ENCODE data around the gene LACTB. TPM values are rescaled to one million over a fixed set of nuclear protein-coding genes. Genes with fewer than 3 reads are reported as not detected.

Gene LACTB, protein sequence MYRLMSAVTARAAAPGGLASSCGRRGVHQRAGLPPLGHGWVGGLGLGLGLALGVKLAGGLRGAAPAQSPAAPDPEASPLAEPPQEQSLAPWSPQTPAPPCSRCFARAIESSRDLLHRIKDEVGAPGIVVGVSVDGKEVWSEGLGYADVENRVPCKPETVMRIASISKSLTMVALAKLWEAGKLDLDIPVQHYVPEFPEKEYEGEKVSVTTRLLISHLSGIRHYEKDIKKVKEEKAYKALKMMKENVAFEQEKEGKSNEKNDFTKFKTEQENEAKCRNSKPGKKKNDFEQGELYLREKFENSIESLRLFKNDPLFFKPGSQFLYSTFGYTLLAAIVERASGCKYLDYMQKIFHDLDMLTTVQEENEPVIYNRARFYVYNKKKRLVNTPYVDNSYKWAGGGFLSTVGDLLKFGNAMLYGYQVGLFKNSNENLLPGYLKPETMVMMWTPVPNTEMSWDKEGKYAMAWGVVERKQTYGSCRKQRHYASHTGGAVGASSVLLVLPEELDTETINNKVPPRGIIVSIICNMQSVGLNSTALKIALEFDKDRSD
- total RNA-seq: 28.8 and 31.8 TPM in 2 replicates

DNA sequence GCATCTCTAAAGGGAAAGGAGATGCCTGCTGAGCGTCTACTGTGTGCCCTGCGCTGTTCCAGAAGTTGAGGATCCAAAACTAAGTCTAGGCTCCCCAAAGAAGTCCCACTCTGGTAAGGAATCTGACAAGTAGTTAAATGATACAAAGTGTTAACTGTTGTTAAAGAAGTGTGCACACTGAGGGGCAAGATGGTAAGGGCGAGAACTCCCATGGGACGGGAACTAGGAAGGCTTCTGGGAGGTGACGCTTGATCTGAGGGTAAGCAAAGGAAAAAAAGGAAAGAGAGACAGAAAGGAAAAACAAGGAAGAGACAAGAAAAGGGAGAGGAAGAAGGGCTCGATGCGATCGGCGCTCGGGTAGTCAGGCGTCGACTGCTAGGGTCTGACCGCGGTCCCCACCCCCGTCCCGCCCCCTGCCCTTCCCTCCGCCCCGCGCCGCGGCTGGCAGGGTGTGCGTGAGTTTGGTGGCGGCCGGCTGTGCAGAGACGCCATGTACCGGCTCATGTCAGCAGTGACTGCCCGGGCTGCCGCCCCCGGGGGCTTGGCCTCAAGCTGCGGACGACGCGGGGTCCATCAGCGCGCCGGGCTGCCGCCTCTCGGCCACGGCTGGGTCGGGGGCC lies at the start of gene LACTB:
LACTB (plus strand) TSS at position 480 of the 620 bp plus-strand sequence; CDS start at position 491, 11 bp downstream.

DNA sequence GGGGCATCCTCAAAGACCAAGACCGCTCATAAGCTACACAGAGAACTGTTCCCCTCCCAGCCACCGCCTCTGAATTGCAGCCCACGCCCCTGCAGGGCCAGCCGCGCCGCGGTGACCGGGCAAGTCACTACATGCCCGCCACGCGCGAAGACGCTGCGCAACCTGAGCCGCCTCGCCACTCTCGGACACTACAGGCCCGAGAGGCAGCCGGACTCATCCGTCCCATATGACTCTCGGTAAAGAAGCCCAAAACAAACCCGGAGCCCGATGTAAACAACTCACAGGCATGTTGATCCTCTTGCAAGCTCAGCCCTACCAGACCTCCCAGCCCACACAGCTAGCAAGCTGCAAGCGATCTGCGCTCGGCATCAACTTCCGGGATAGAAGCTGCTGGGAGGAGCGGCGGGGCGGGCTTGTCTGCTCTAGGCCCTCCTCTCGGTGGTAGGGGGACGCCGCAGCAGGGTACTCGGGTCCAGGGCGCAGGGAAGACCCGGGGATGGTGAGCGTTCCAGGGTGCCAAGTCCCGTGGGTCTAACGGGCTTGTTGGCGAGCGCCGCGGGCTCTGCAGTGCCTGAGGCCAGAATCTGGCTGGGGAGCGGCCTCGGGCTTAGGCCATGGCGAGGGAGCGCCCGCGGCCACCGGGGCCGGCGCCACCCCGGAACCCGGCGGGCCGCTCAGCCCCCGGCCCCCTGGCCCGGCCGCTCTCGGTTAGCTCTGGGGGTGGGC lies 35.6 kb downstream of the LACTB start, which contains the start of gene RPS27L:
RPS27L (minus strand) TSS at position 360 of the 726 bp plus-strand sequence; CDS start at position 288, 72 bp downstream.

DNA sequence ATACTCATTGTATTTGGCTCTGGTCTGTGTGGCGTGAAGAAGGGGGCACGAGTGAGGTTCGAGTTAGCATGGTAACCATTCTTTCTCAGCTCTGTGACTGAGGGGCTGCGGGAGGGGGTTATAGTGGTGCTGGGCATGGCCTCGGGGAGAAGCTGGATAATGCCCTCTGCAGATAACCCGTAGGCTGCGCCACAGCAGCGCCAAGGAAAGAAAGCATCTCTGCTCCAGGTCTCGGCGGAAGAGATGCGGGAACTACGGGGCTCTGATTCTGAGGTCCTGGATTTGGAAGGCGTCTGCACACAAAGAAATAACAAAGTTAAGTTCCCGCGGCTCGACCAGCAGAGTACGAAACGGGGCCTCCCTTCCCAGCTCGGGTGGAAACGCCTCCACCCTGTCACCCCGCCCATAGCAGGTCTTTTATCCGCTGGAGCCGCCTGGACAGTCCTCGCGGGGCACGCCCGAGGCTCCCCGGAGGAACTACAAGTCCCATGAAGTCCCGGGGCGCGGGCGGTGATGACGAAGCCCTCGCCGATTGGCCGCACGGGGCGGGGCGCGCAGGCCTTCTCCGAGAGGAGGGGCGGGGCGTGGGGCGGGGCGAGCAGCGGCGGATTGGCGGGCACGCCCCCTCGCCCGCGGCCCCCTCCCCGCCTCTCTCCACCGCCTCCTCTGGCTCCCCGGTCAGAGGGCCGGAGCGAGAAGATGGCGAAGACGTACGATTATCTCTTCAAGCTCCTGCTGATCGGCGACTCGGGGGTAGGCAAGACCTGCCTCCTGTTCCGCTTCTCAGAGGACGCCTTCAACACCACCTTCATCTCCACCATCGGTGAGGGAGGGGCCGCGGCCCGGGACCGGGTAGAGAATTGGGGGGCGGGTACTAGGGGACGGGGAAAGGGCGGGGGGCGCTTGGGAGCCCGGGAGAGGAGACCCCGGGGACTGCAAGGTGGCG lies 67.5 kb downstream of the LACTB start, which contains the start of gene RAB8B:
RAB8B (plus strand) TSS at position 681 of the 946 bp plus-strand sequence; CDS start at position 700, 19 bp downstream.

Other genes starting within 250 kb of the LACTB start
- 594 and 1,225 TPM in 2 replicates for gene TPM1, start 79.1 kb upstream of the LACTB start, total RNA-seq
- gene RPS27L, start 35.6 kb downstream of the LACTB start, total RNA-seq: 205 and 254 TPM in 2 replicates
- 43.1 and 64.8 TPM in 2 replicates for gene RAB8B, start 67.7 kb downstream of the LACTB start, total RNA-seq
- gene APH1B, start 155.7 kb downstream of the LACTB start, total RNA-seq: 14.4 and 18.6 TPM in 2 replicates

Data from smooth muscle cell of the pulmonary artery (primary cell).